Astrocyte (in vitro differentiated cells and primary cell): ENCODE data around the gene AP3B2. TPM values are rescaled to one million over a fixed set of nuclear protein-coding genes. Genes with fewer than 3 reads are reported as not detected.
A peak's percentile ranks its signal among the peaks of the same experiment; 100 is the strongest.

ENCODE experiments used
- DNase-seq: peaks from one replicate; pipeline ENCODE4 v3.0.0-alpha.2; 2010; ENCODE audit warnings: low read depth
- FAIRE-seq: peaks from 2 replicates; lab custom pipeline; 2011; peaks lifted over from hg19 to GRCh38; lab: Jason Lieb, UNC
- H2AFZ ChIP-seq: 2 replicates; pipeline ENCODE4 v1.6.0; 2012; ENCODE audit warnings: low read depth, low read length, inconsistent platforms
- H3K27ac ChIP-seq: 2 replicates; pipeline ENCODE4 v1.5.1; 2011; ENCODE audit warnings: low read depth, low read length, inconsistent platforms
- H3K27me3 ChIP-seq: 2 replicates; pipeline ENCODE4 v1.6.0; 2011; ENCODE audit warnings: low read length, inconsistent platforms; ENCODE audit not compliant: insufficient read depth
- H3K36me3 ChIP-seq: 2 replicates; pipeline ENCODE4 v1.5.1; 2011; ENCODE audit warnings: low read length, inconsistent platforms; ENCODE audit not compliant: insufficient read depth
- H3K4me1 ChIP-seq: 2 replicates; pipeline ENCODE4 v1.5.1; 2011; ENCODE audit warnings: low read length, inconsistent platforms; ENCODE audit not compliant: insufficient read depth
- H3K4me2 ChIP-seq: 2 replicates; pipeline ENCODE4 v1.6.0; 2012; ENCODE audit warnings: low read length, inconsistent platforms
- H3K4me3 ChIP-seq: 2 replicates; pipeline ENCODE4 v1.5.1; 2011; ENCODE audit warnings: low read depth, mild to moderate bottlenecking, low read length, inconsistent platforms; ENCODE audit not compliant: insufficient read depth
- H3K79me2 ChIP-seq: 2 replicates; pipeline ENCODE4 v1.6.0; 2012; ENCODE audit warnings: mild to moderate bottlenecking, low read length, inconsistent platforms; ENCODE audit not compliant: insufficient read depth
- H3K9ac ChIP-seq: 2 replicates; pipeline ENCODE4 v1.6.0; 2012; ENCODE audit warnings: mild to moderate bottlenecking, low read length, inconsistent platforms
- H3K9me3 ChIP-seq: 2 replicates; pipeline ENCODE4 v1.5.1; 2012; ENCODE audit warnings: low read depth, mild to moderate bottlenecking, low read length, inconsistent platforms; ENCODE audit not compliant: insufficient read depth
- H4K20me1 ChIP-seq: 2 replicates; pipeline ENCODE4 v1.6.0; 2012; ENCODE audit warnings: low read length, inconsistent platforms; ENCODE audit not compliant: insufficient read depth
- H3K27ac Mint-ChIP-seq: one replicate; pipeline ENCODE4 v1.8.0; 2021; ENCODE audit warnings: mild to moderate bottlenecking, mixed read lengths; ENCODE audit not compliant: unreplicated experiment
- H3K27me3 Mint-ChIP-seq: one replicate; pipeline ENCODE4 v1.8.0; 2021; ENCODE audit warnings: low read depth, mixed read lengths; ENCODE audit not compliant: unreplicated experiment
- H3K36me3 Mint-ChIP-seq: one replicate; pipeline ENCODE4 v1.8.0; 2021; ENCODE audit warnings: low read depth, mixed read lengths; ENCODE audit not compliant: unreplicated experiment
- H3K4me1 Mint-ChIP-seq: one replicate; pipeline ENCODE4 v1.8.0; 2021; ENCODE audit warnings: low read depth, mixed read lengths; ENCODE audit not compliant: unreplicated experiment
- H3K4me3 Mint-ChIP-seq: one replicate; pipeline ENCODE4 v1.8.0; 2021; ENCODE audit warnings: mild to moderate bottlenecking, moderate library complexity, mixed read lengths; ENCODE audit not compliant: unreplicated experiment
- H3K9me3 Mint-ChIP-seq: one replicate; pipeline ENCODE4 v1.8.0; 2021; ENCODE audit warnings: mild to moderate bottlenecking, mixed read lengths; ENCODE audit not compliant: unreplicated experiment
- EZH2 ChIP-seq: IDR thresholded peaks from 2 replicates; pipeline ENCODE4 v1.6.1; 2012; ENCODE audit warnings: mild to moderate bottlenecking, low read length, inconsistent platforms; ENCODE audit not compliant: insufficient read depth
- total RNA-seq: library from RNA; stranded (reverse); gene quantifications from 2 replicates; pipeline ENCODE4 v1.2.1, GENCODE V29; 2021
- TF ChIP-seq, protein P1 (sequence below): IDR thresholded peaks from 2 replicates; pipeline ENCODE4 v1.5.1; 2011; ENCODE audit warnings: low read depth, mild to moderate bottlenecking, inconsistent platforms, low read length, moderate library complexity; ENCODE audit not compliant: insufficient read depth

AP3B2 gene
- total RNA-seq, 1 donor from 2014 or later: 7.2 TPM

- no peaks in the 10 kb centered on the region for H3K27me3 Mint-ChIP-seq
- H3K9ac ChIP-seq: no peak overlapping the region
- H3K4me3 Mint-ChIP-seq: no peak overlapping the region
- no peaks in the 10 kb centered on the region for H3K36me3 ChIP-seq
- no peak overlapping the region for H3K4me2 ChIP-seq
- no peaks in the 10 kb centered on the region for H3K4me1 ChIP-seq
- peaks cover 1% of the 10 kb centered on the region for H3K36me3 Mint-ChIP-seq
- no peak for DNase-seq
- H3K4me1 Mint-ChIP-seq: peaks cover 27% of the 10 kb centered on the region
- peak overlapping the region; percentile 93 for H3K27ac Mint-ChIP-seq
- TF ChIP-seq EZH2: no peak
- TF ChIP-seq, protein P1, sequence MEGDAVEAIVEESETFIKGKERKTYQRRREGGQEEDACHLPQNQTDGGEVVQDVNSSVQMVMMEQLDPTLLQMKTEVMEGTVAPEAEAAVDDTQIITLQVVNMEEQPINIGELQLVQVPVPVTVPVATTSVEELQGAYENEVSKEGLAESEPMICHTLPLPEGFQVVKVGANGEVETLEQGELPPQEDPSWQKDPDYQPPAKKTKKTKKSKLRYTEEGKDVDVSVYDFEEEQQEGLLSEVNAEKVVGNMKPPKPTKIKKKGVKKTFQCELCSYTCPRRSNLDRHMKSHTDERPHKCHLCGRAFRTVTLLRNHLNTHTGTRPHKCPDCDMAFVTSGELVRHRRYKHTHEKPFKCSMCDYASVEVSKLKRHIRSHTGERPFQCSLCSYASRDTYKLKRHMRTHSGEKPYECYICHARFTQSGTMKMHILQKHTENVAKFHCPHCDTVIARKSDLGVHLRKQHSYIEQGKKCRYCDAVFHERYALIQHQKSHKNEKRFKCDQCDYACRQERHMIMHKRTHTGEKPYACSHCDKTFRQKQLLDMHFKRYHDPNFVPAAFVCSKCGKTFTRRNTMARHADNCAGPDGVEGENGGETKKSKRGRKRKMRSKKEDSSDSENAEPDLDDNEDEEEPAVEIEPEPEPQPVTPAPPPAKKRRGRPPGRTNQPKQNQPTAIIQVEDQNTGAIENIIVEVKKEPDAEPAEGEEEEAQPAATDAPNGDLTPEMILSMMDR: no peak
- no peaks in the 10 kb centered on the region for H4K20me1 ChIP-seq
- no peaks in the 10 kb centered on the region for H3K27me3 ChIP-seq
- H3K79me2 ChIP-seq: no peaks in the 10 kb centered on the region
- H2AFZ ChIP-seq: no peak overlapping the region
- FAIRE-seq: no peak
- H3K27ac ChIP-seq: no peak overlapping the region
- peaks cover 4% of the 10 kb centered on the region for H3K9me3 Mint-ChIP-seq
- H3K4me3 ChIP-seq: no peak overlapping the region
- H3K9me3 ChIP-seq: no peaks in the 10 kb centered on the region
Observed at GRCh38 chr15:82737975-82738374, 28.3 kb upstream of the AP3B2 start.

DNA sequence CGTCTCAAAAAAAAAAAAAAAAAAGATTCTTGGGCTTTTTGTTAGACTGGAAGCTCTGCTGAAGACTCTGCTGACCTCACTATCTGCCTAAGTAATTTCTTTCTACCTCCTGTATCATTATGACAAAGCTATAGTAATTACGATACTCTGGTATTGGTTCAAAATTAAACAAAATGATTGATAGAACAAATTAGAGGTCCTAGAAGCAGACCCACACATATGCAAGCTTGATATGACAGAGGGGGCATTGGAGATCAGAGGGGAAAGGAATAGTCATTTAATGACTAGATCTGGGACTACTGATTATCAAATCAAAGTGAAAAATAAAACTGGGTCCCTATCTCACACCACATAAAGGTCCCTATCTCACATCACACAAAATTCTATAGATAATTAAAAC is 21.9 kb upstream of the AP3B2 start:
- Mint-ChIP-seq H3K27me3 (no peaks in the 10 kb centered on the region), H3K4me1 (no peaks in the 10 kb centered on the region), H3K4me3 (no peak overlapping the region), H3K9me3 (no peaks in the 10 kb centered on the region), H3K36me3 (peaks cover 4% of the 10 kb centered on the region), H3K27ac (no peak overlapping the region)
- Histone ChIP-seq H3K9me3 (no peaks in the 10 kb centered on the region), H3K4me1 (no peaks in the 10 kb centered on the region), H3K36me3 (no peaks in the 10 kb centered on the region), H3K27me3 (no peaks in the 10 kb centered on the region), H3K4me3 (no peak overlapping the region), H3K9ac (no peak overlapping the region), H4K20me1 (no peaks in the 10 kb centered on the region), H3K4me2 (no peak overlapping the region), H3K27ac (no peak overlapping the region), H3K79me2 (no peaks in the 10 kb centered on the region), H2AFZ (no peak overlapping the region)
- DNase-seq (no peak), FAIRE-seq (no peak)
- TF ChIP-seq, protein P1: no peak
- no peak for TF ChIP-seq EZH2

GRCh38 chr15:82730022-82730530 is 20.4 kb upstream of the AP3B2 start:
- H3K27ac ChIP-seq: no peak overlapping the region
- Mint-ChIP-seq H3K9me3 (no peaks in the 10 kb centered on the region), H3K4me1 (no peaks in the 10 kb centered on the region), H3K36me3 (peaks cover 4% of the 10 kb centered on the region), H3K27ac (no peak overlapping the region), H3K4me3 (no peak overlapping the region), H3K27me3 (no peaks in the 10 kb centered on the region)
- no peaks in the 10 kb centered on the region for H3K4me1 ChIP-seq
- TF ChIP-seq EZH2: no peak
- TF ChIP-seq, protein P1: no peak
- H4K20me1 ChIP-seq: no peaks in the 10 kb centered on the region
- H3K9me3 ChIP-seq: no peaks in the 10 kb centered on the region
- H3K9ac ChIP-seq: no peak overlapping the region
- FAIRE-seq: no peak
- no peaks in the 10 kb centered on the region for H3K36me3 ChIP-seq
- H3K4me2 ChIP-seq: no peak overlapping the region
- H3K79me2 ChIP-seq: no peaks in the 10 kb centered on the region
- no peak for DNase-seq
- no peak overlapping the region for H2AFZ ChIP-seq
- no peak overlapping the region for H3K4me3 ChIP-seq
- no peaks in the 10 kb centered on the region for H3K27me3 ChIP-seq
